ENCODE measurements around the gene POLR2B. TPM values are rescaled to one million over a fixed set of nuclear protein-coding genes. Genes with fewer than 3 reads are reported as not detected.
A peak's percentile ranks its signal among the peaks of the same experiment; 100 is the strongest.

The POLR2B gene
- total RNA-seq, 1 experiment from 2014 or later: 187 TPM

- H3K36me3 ChIP-seq: peaks cover 84% of the 10 kb centered on the region
- no peak overlapping the region for H3K4me3 ChIP-seq
- peaks cover 8% of the 10 kb centered on the region; the same call in 1 of the 2 replicates for H3K9me3 ChIP-seq (replicated peaks)
- DNase-seq (ENCODE audit: low read depth in 1 of 2, low spot score in 2 of 2): no peak
- H3K4me1 ChIP-seq (replicated peaks): peaks cover 24% of the 10 kb centered on the region
- no peak overlapping the region for H3K27ac ChIP-seq
- no peaks in the 10 kb centered on the region for H3K27me3 ChIP-seq (replicated peaks)
Observed at GRCh38 chr4:56972809-56973208, 5.9 kb upstream of the POLR2B start.

- Histone ChIP-seq H3K9me3 (replicated peaks) (peaks cover 8% of the 10 kb centered on the region; the same call in 1 of the 2 replicates), H3K27ac (no peak overlapping the region), H3K27me3 (replicated peaks) (no peaks in the 10 kb centered on the region), H3K4me3 (no peak overlapping the region), H3K4me1 (replicated peaks) (peaks cover 24% of the 10 kb centered on the region), H3K36me3 (peaks cover 78% of the 10 kb centered on the region)
- DNase-seq (ENCODE audit: low read depth in 1 of 2, low spot score in 2 of 2): no peak
Observed at GRCh38 chr4:56973336-56973735, 5.4 kb upstream of the POLR2B start.

- Histone ChIP-seq H3K4me3 (peak overlapping the region; percentile 80), H3K9me3 (replicated peaks) (peaks cover 8% of the 10 kb centered on the region; the same call in 1 of the 2 replicates), H3K4me1 (replicated peaks) (peaks cover 34% of the 10 kb centered on the region), H3K27ac (no peak overlapping the region), H3K36me3 (peaks cover 58% of the 10 kb centered on the region), H3K27me3 (replicated peaks) (no peaks in the 10 kb centered on the region)
- DNase-seq (ENCODE audit: low read depth in 1 of 2, low spot score in 2 of 2): peak in 1 of 2 experiments; percentile 28
Observed at GRCh38 chr4:56976283-56976836, 2.3 kb upstream of the POLR2B start.

- H3K4me1 ChIP-seq (replicated peaks): peaks cover 38% of the 10 kb centered on the region
- no peaks in the 10 kb centered on the region for H3K27me3 ChIP-seq (replicated peaks)
- DNase-seq (ENCODE audit: low read depth in 1 of 2, low spot score in 2 of 2): peak in 1 of 2 experiments; percentile 49
- no peak overlapping the region; the same call in none of the 2 replicates for H3K27ac ChIP-seq
- peaks cover 57% of the 10 kb centered on the region for H3K36me3 ChIP-seq
- peak overlapping the region; percentile 80 for H3K4me3 ChIP-seq
- peaks cover 8% of the 10 kb centered on the region; the same call in 1 of the 2 replicates for H3K9me3 ChIP-seq (replicated peaks)
Observed at GRCh38 chr4:56976837-56977320, 1.8 kb upstream of the POLR2B start.

- Histone ChIP-seq H3K4me3 (peak within 1 kb of the TSS; percentile 80), H3K4me1 (replicated peaks) (peaks cover 44% of the 10 kb centered on the region), H3K27me3 (replicated peaks) (no peaks in the 10 kb centered on the region), H3K36me3 (peaks cover 54% of the 10 kb centered on the region), H3K27ac (peak within 1 kb of the TSS; percentile 71), H3K9me3 (replicated peaks) (peaks cover 5% of the 10 kb centered on the region; the same call in 1 of the 2 replicates)
- peak; percentile 96 to 97 for DNase-seq (ENCODE audit: low read depth in 1 of 2, low spot score in 2 of 2)
Observed at GRCh38 chr4:56977321-56978012, 1.2 kb upstream of the POLR2B start, which contains the start of gene NOA1. Gene NOA1, minus strand, starts transcription at chr4:56977606. Its CDS starts 21 bp downstream, at chr4:56977585.

GRCh38 chr4:56979421-56980072 is 851 bp downstream of the POLR2B start:
- no peaks in the 10 kb centered on the region for H3K9me3 ChIP-seq (replicated peaks)
- H3K4me1 ChIP-seq (replicated peaks): peaks cover 50% of the 10 kb centered on the region
- H3K27me3 ChIP-seq (replicated peaks): no peaks in the 10 kb centered on the region
- peak overlapping the region; percentile 80 for H3K4me3 ChIP-seq
- no peak overlapping the region; the same call in 1 of the 2 replicates for H3K27ac ChIP-seq
- peak; percentile 36 to 48 for DNase-seq (ENCODE audit: low read depth in 1 of 2, low spot score in 2 of 2)
- H3K36me3 ChIP-seq: peaks cover 48% of the 10 kb centered on the region

- H3K4me1 ChIP-seq (replicated peaks): peaks cover 31% of the 10 kb centered on the region
- peak in 1 of 2 experiments; percentile 87 for DNase-seq (ENCODE audit: low read depth in 1 of 2, low spot score in 2 of 2)
- peak overlapping the region; percentile 97 for H3K27ac ChIP-seq
- peak overlapping the region; percentile 2 for H3K4me3 ChIP-seq
- H3K27me3 ChIP-seq (replicated peaks): no peaks in the 10 kb centered on the region
- H3K36me3 ChIP-seq: peaks cover 47% of the 10 kb centered on the region
- H3K9me3 ChIP-seq (replicated peaks): no peaks in the 10 kb centered on the region
Observed at GRCh38 chr4:56981795-56982201, 3.1 kb downstream of the POLR2B start.

GRCh38 chr4:56986192-56986591 is 7.5 kb downstream of the POLR2B start:
- H3K9me3 ChIP-seq (replicated peaks): no peaks in the 10 kb centered on the region
- peaks cover 18% of the 10 kb centered on the region for H3K4me1 ChIP-seq (replicated peaks)
- no peak for DNase-seq (ENCODE audit: low read depth in 1 of 2, low spot score in 2 of 2)
- H3K27ac ChIP-seq: no peak overlapping the region
- peaks cover 76% of the 10 kb centered on the region for H3K36me3 ChIP-seq
- no peaks in the 10 kb centered on the region for H3K27me3 ChIP-seq (replicated peaks)
- no peak overlapping the region for H3K4me3 ChIP-seq

GRCh38 chr4:56986952-56987351 is 8.3 kb downstream of the POLR2B start:
- DNase-seq (ENCODE audit: low read depth in 1 of 2, low spot score in 2 of 2): no peak
- no peak overlapping the region for H3K4me3 ChIP-seq
- H3K36me3 ChIP-seq: peaks cover 80% of the 10 kb centered on the region
- no peaks in the 10 kb centered on the region for H3K27me3 ChIP-seq (replicated peaks)
- H3K9me3 ChIP-seq (replicated peaks): no peaks in the 10 kb centered on the region
- no peak overlapping the region for H3K27ac ChIP-seq
- H3K4me1 ChIP-seq (replicated peaks): peaks cover 12% of the 10 kb centered on the region

- Histone ChIP-seq H3K4me1 (replicated peaks) (no peaks in the 10 kb centered on the region), H3K27ac (no peak overlapping the region), H3K4me3 (no peak overlapping the region), H3K9me3 (replicated peaks) (no peaks in the 10 kb centered on the region), H3K27me3 (replicated peaks) (no peaks in the 10 kb centered on the region), H3K36me3 (peaks cover 89% of the 10 kb centered on the region)
- no peak for DNase-seq (ENCODE audit: low read depth in 1 of 2, low spot score in 2 of 2)
Observed at GRCh38 chr4:56990109-56990905, 11.6 kb downstream of the POLR2B start.

- H3K27ac ChIP-seq: no peak overlapping the region
- H3K4me3 ChIP-seq: no peak overlapping the region
- peak in 1 of 2 experiments; percentile 16 for DNase-seq (ENCODE audit: low read depth in 1 of 2, low spot score in 2 of 2)
- peaks cover 94% of the 10 kb centered on the region for H3K36me3 ChIP-seq
- H3K27me3 ChIP-seq (replicated peaks): no peaks in the 10 kb centered on the region
- H3K4me1 ChIP-seq (replicated peaks): no peaks in the 10 kb centered on the region
- H3K9me3 ChIP-seq (replicated peaks): no peaks in the 10 kb centered on the region
Observed at GRCh38 chr4:56995525-56995924, 16.8 kb downstream of the POLR2B start.

- Histone ChIP-seq H3K4me3 (no peak overlapping the region), H3K27ac (no peak overlapping the region), H3K4me1 (replicated peaks) (no peaks in the 10 kb centered on the region), H3K9me3 (replicated peaks) (no peaks in the 10 kb centered on the region), H3K36me3 (peaks cover 90% of the 10 kb centered on the region), H3K27me3 (replicated peaks) (no peaks in the 10 kb centered on the region)
- no peak for DNase-seq (ENCODE audit: low read depth in 1 of 2, low spot score in 2 of 2)
Observed at GRCh38 chr4:56999751-57000150, 21.1 kb downstream of the POLR2B start.

GRCh38 chr4:57013543-57014120 is 34.9 kb downstream of the POLR2B start:
- H3K27ac ChIP-seq: no peak overlapping the region
- DNase-seq (ENCODE audit: low read depth in 1 of 2, low spot score in 2 of 2): no peak
- H3K27me3 ChIP-seq (replicated peaks): no peaks in the 10 kb centered on the region
- H3K36me3 ChIP-seq: peaks cover 86% of the 10 kb centered on the region
- no peaks in the 10 kb centered on the region for H3K9me3 ChIP-seq (replicated peaks)
- H3K4me1 ChIP-seq (replicated peaks): no peaks in the 10 kb centered on the region
- no peak overlapping the region for H3K4me3 ChIP-seq
